GM12878 (cell line): ENCODE measurements around the gene TOGARAM1. TPM values are rescaled to one million over a fixed set of nuclear protein-coding genes. Genes with fewer than 3 reads are reported as not detected.
A peak's percentile ranks its signal among the peaks of the same experiment; 100 is the strongest.

Experiments
- ATAC-seq: fragments of 200-7000 bp; cut with Tn5 transposase; 3 replicates; pipeline ENCODE4 v1.9.1; 2020; ENCODE audit warnings: mild to moderate bottlenecking, moderate library complexity
- BruUV-seq: library from RNA; stranded (reverse); fragments of 400-500 nt; replicated peaks from 2 replicates; lab custom pipeline; 2021; lab: Mats Ljungman, UMichigan
- CTCF ChIA-PET: fragments of 300-600 bp; sonication (Branson Sonifier 250); formaldehyde crosslinking; extraction: SDS; loops from one replicate; lab custom pipeline; 2021; ENCODE audit warnings: inconsistent platforms; lab: Yijun Ruan, JAX
- POLR2A ChIA-PET: fragments of 350-600 bp; formaldehyde crosslinking; extraction: SDS; loops from one replicate; lab custom pipeline; 2021; ENCODE audit warnings: inconsistent platforms; lab: Charles Lee
- RAD21 ChIA-PET: fragments of 300-600 bp; sonication (Branson Sonifier 250); formaldehyde crosslinking; loops from one replicate; lab custom pipeline; 2023; ENCODE audit warnings: antibody characterized with exemption; ENCODE audit not compliant: unreplicated experiment; lab: Charles Lee
- SMC1A ChIA-PET: fragments of 300-600 bp; sonication (Branson Sonifier 250); formaldehyde crosslinking; loops from one replicate; lab custom pipeline; 2023; ENCODE audit not compliant: unreplicated experiment, uncharacterized antibody; lab: Charles Lee
- DNase-seq: peaks from one replicate; pipeline ENCODE4 v3.0.0-alpha.2; 2011; ENCODE audit warnings: low read depth, low spot score
- FAIRE-seq: peaks from 3 replicates; lab custom pipeline; 2011; peaks lifted over from hg19 to GRCh38; lab: Jason Lieb, UNC
- H2AFZ ChIP-seq: 2 replicates; pipeline ENCODE4 v1.6.0; 2011; ENCODE audit warnings: low read depth, low read length, control low read depth; ENCODE audit not compliant: control insufficient read depth
- H3K27ac ChIP-seq: 2 replicates; pipeline ENCODE4 v1.5.1; 2011; ENCODE audit warnings: control low read depth; ENCODE audit not compliant: control insufficient read depth, insufficient read depth
- H3K27me3 ChIP-seq, 2 experiments: replicated peaks in 1 of 2; 2 replicates each; pipeline versions ENCODE4 v1.6.0 to v1.6.1; 2011; ENCODE audit warnings: low read length in 1 of 2; ENCODE audit not compliant: control insufficient read depth in 2 of 2, insufficient read depth in 2 of 2
- H3K36me3 ChIP-seq, 2 experiments: 2 replicates each; pipeline ENCODE4 v1.5.1; 2011; ENCODE audit warnings: low read length in 1 of 2; ENCODE audit not compliant: control insufficient read depth in 2 of 2, insufficient read depth in 2 of 2
- H3K4me1 ChIP-seq: 2 replicates; pipeline ENCODE4 v1.6.1; 2011; ENCODE audit warnings: mild to moderate bottlenecking, low read length, moderate library complexity, mixed read lengths; ENCODE audit not compliant: control insufficient read depth, insufficient read depth
- H3K4me2 ChIP-seq: 2 replicates; pipeline ENCODE4 v1.6.0; 2011; ENCODE audit warnings: control low read depth; ENCODE audit not compliant: control insufficient read depth, insufficient read depth
- H3K4me3 ChIP-seq: fragments of 200-600 bp; sonication (generic); 2 replicates; pipeline ENCODE4 v1.5.1; 2016
- H3K79me2 ChIP-seq: 2 replicates; pipeline ENCODE4 v1.6.0; 2011; ENCODE audit warnings: low read length; ENCODE audit not compliant: control insufficient read depth, insufficient read depth
- H3K9ac ChIP-seq: 2 replicates; pipeline ENCODE4 v1.8.0; 2011; ENCODE audit warnings: low read length, control low read depth, mixed read lengths; ENCODE audit not compliant: control insufficient read depth, insufficient read depth
- H3K9me3 ChIP-seq: replicated peaks from 3 replicates; pipeline ENCODE4 v1.5.1; 2011; ENCODE audit warnings: mild to moderate bottlenecking, low read length; ENCODE audit not compliant: control insufficient read depth, insufficient read depth
- H4K20me1 ChIP-seq: 2 replicates; pipeline ENCODE4 v1.6.0; 2011; ENCODE audit not compliant: control insufficient read depth, insufficient read depth
- BCLAF1 ChIP-seq: fragments of 450-650 bp; IDR thresholded peaks from 2 replicates; pipeline ENCODE4 v1.6.1; 2017; ENCODE audit warnings: antibody characterized with exemption, mild to moderate bottlenecking, moderate library complexity
- E2F4 ChIP-seq: IDR thresholded peaks from 2 replicates; pipeline ENCODE4 v1.6.1; 2012; ENCODE audit warnings: low read depth, low read length, improper control_type of control experiment
- EZH2 ChIP-seq: IDR thresholded peaks from 2 replicates; pipeline ENCODE4 v1.6.1; 2012; ENCODE audit warnings: low read depth, mild to moderate bottlenecking, control low read depth, inconsistent platforms, low read length, borderline replicate concordance; ENCODE audit not compliant: control insufficient read depth
- FOXM1 ChIP-seq: IDR thresholded peaks from 2 replicates; pipeline ENCODE4 v1.6.1; 2012; ENCODE audit warnings: low read depth, mild to moderate bottlenecking, inconsistent platforms, low read length, moderate library complexity
- JUNB ChIP-seq: IDR thresholded peaks from 2 replicates; pipeline ENCODE4 v1.6.1; 2016; ENCODE audit warnings: antibody characterized with exemption, mild to moderate bottlenecking
- PKNOX1 ChIP-seq: fragments of 450-650 bp; IDR thresholded peaks from 2 replicates; pipeline ENCODE4 v1.6.1; 2016; ENCODE audit warnings: mild to moderate bottlenecking
- RBBP5 ChIP-seq: fragments of 200-600 bp; sonication (generic); conservative IDR thresholded peaks from 2 replicates; pipeline ENCODE4 v1.6.1; 2016
- SPI1 ChIP-seq: IDR thresholded peaks from 2 replicates; pipeline ENCODE4 v1.6.1; 2011; ENCODE audit warnings: low read depth, mild to moderate bottlenecking, low read length, moderate library complexity, borderline replicate concordance; ENCODE audit not compliant: insufficient read depth
- WGBS: methylation state at CpG from one replicate; pipeline ENCODE4 v1.1.6; 2016; ENCODE audit warnings: low lambda C conversion rate; ENCODE audit not compliant: insufficient replicate concordance, insufficient coverage; ENCODE audit errors: missing lambda C conversion rate; 5-methylcytosine and 5-hydroxymethylcytosine counted together
- in situ Hi-C: fragments of 300-500 bp; cut with MboI; formaldehyde crosslinking; loops from 9 replicates; pipeline ENCODE4 v1.14.3; 2018; ENCODE audit warnings: mixed read lengths
- intact Hi-C: fragments of 100-400 bp; cut with micrococcal nuclease; formaldehyde crosslinking; loops from one replicate; pipeline ENCODE4 v1.14.2; 2022; ENCODE audit not compliant: unreplicated experiment
- polyA plus RNA-seq, 11 experiments: library from polyadenylated mRNA; depleted of rRNA in 4 of 11; unstranded in 6 of 11; stranded (reverse) in 5 of 11; fragments of >200 nt; fragmentation: Nextera tagmentation in 4 of 11; fragmentation: Illumina TruSeq in 1 of 11; extraction: Ambion mirVana in 4 of 11; extraction: Trizol in 1 of 11; gene quantifications; 1 replicate in 1 of 11; 2 replicates in 10 of 11; pipeline versions ENCODE4 v1.2.1 to v1.2.3, GENCODE V29; 2011 to 2016; ENCODE audit warnings: inconsistent platforms in 2 of 11, missing spikeins in 2 of 11, low read depth in 1 of 11
- total RNA-seq, 4 experiments: library from RNA; depleted of rRNA in 3 of 4; stranded (reverse); fragments of >200 nt in 3 of 4; fragmentation: Illumina TruSeq in 1 of 4; extraction: Trizol in 1 of 4; gene quantifications; 2 replicates each; pipeline versions ENCODE4 v1.2.1 to v1.2.3, GENCODE V29; 2013 to 2021
- TF ChIP-seq, protein P1 (sequence below): IDR thresholded peaks from 2 replicates; pipeline ENCODE4 v1.6.1; 2011; ENCODE audit warnings: mild to moderate bottlenecking, low read depth, low read length, moderate library complexity; ENCODE audit not compliant: insufficient replicate concordance

The TOGARAM1 gene
- total and polyA plus RNA-seq, 10 of the 15 experiments (the other 5 are each of a cell fraction or from before 2014, with no cell fraction given): 2.1 to 14.4 (median 7.2) TPM

DNA sequence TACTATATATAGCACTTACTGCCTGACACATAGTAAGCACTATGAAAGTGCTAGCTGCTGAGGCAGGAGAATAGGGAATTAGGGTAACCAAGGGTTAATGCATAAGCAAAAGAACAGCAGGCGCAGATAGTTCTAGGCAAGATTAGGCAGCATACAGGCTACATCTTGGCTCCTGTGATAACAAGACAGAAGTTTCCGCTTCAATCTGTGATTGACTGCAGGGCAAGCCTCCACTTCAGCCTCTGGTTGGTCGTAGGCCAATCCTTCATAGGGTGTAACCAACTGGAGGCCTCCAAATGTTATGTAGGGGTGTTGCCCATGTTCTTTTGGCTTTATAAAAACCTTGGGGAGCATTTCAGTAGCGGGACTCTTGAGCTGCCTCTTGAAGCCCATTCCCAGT is 47.1 kb upstream of the TOGARAM1 start:
- 68% methylated on average over 4 of the region's 4 CpGs for WGBS
- DNase-seq: no peak
- Histone ChIP-seq H3K9ac (no peak overlapping the region), H3K4me3 (no peak overlapping the region), H3K27ac (no peak overlapping the region), H3K27me3 (no peaks in the 10 kb centered on the region), H3K4me2 (no peak overlapping the region), H2AFZ (no peak overlapping the region), H3K4me1 (no peaks in the 10 kb centered on the region), H3K9me3 (peaks cover 2% of the 10 kb centered on the region; the same call in 1 of the 3 replicates), H3K79me2 (no peaks in the 10 kb centered on the region), H4K20me1 (no peaks in the 10 kb centered on the region), H3K36me3 (no peaks in the 10 kb centered on the region)
- RAD21 ChIA-PET: interaction anchor here (1.7 kb wide), 1 partner anchor 214 kb away, joined by 7 read pairs; no protein-coding TSS in a partner anchor
- POLR2A ChIA-PET: no interaction called here
- no peak for FAIRE-seq
- in situ Hi-C loops: no loop called here
- SMC1A ChIA-PET: interaction anchor here (0.6 to 2.4 kb wide), 3 partner anchors 71 to 353 kb away, joined by 3 to 38 read pairs (median 4); no protein-coding TSS in a partner anchor
- CTCF ChIA-PET: interaction anchor here (1.0 to 3.5 kb wide), 6 partner anchors 18 to 353 kb away, joined by 3 to 46 read pairs (median 6); partner anchors contain the start of gene FANCM
- peak; percentile 55 for ATAC-seq
- TF ChIP-seq JUNB: no peak
- peak; percentile 72 for TF ChIP-seq PKNOX1
- TF ChIP-seq, protein P1, sequence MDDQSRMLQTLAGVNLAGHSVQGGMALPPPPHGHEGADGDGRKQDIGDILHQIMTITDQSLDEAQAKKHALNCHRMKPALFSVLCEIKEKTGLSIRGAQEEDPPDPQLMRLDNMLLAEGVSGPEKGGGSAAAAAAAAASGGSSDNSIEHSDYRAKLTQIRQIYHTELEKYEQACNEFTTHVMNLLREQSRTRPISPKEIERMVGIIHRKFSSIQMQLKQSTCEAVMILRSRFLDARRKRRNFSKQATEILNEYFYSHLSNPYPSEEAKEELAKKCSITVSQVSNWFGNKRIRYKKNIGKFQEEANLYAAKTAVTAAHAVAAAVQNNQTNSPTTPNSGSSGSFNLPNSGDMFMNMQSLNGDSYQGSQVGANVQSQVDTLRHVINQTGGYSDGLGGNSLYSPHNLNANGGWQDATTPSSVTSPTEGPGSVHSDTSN: peak; percentile 54
- intact Hi-C loops: no loop called here
- BruUV-seq: no TSS peak

DNA sequence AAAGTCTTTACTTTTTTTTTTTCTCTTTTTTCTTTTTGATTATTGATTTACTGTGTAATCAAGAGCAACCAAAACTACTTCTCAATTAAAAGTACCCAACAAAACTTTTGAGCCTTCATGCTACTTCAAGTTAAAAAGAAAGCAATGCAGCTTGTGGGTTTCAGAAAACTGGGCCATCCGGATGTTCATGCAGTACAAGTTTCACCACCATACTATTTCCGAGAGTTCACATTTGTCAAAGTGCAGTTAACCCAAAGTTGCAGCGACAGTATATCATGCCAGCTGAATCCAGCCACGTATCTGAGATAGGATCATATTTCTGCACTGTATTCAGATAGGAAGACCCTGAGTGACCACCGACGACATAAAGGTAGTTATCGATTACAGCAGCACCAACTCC is 33.2 kb upstream of the TOGARAM1 start:
- Histone ChIP-seq H3K4me1 (no peaks in the 10 kb centered on the region), H3K36me3 (peaks cover 0 to under 1% of the 10 kb centered on the region in 2 experiments; a peak in 2 of 4 replicates), H3K4me2 (no peak overlapping the region), H3K27ac (no peak overlapping the region), H4K20me1 (no peaks in the 10 kb centered on the region), H2AFZ (no peak overlapping the region), H3K27me3 (no peaks in the 10 kb centered on the region), H3K4me3 (no peak overlapping the region), H3K9ac (no peak overlapping the region), H3K9me3 (no peaks in the 10 kb centered on the region), H3K79me2 (no peaks in the 10 kb centered on the region)
- no peak for FAIRE-seq
- POLR2A ChIA-PET: no interaction called here
- intact Hi-C loops (no loop called here), in situ Hi-C loops (no loop called here)
- BruUV-seq: no TSS peak
- DNase-seq: no peak
- ATAC-seq: no peak
- SMC1A ChIA-PET: no interaction called here
- 99% methylated on average over 7 of the region's 7 CpGs for WGBS
- CTCF ChIA-PET: no interaction called here
- RAD21 ChIA-PET: no interaction called here
- no peak for TF ChIP-seq BCLAF1
- no peak for TF ChIP-seq E2F4
- no peak for TF ChIP-seq SPI1
- TF ChIP-seq FOXM1: no peak
- no peak for TF ChIP-seq EZH2
- TF ChIP-seq RBBP5: no peak
